Stimulated activated CD8-positive, alpha-beta memory T cell treated with anti-CD3 and anti-CD28 coated beads, Interleukin-12 subunit alpha, Interleukin-12 subunit beta, amount 100 ng/mL, for 24 hours (primary cell): ENCODE results near the gene CASTOR1.

Source experiments
- DNase-seq: peaks from one replicate; pipeline ENCODE4 v3.0.0-alpha.2; 2020; ENCODE audit errors: extremely low read depth

Gene CASTOR1

GRCh38 chr22:30245181-30245984, 43.9 kb downstream of the CASTOR1 start:
- DNase-seq, result no peak

GRCh38 chr22:30244641-30245040, 44.7 kb downstream of the CASTOR1 start:
- no peak for DNase-seq

- DNase-seq, result no peak
These were observed 45.2 kb downstream of the CASTOR1 start for GRCh38 chr22:30244066-30244465.

GRCh38 chr22:30243661-30244060, 45.6 kb downstream of the CASTOR1 start:
- no peak for DNase-seq

- no peak for DNase-seq
These were observed 47.5 kb downstream of the CASTOR1 start for GRCh38 chr22:30241576-30242371.

- DNase-seq, result no peak
These were observed 48.5 kb downstream of the CASTOR1 start for GRCh38 chr22:30240541-30241417.

GRCh38 chr22:30239488-30240405, 49.6 kb downstream of the CASTOR1 start:
- DNase-seq, result no peak

- no peak for DNase-seq
These were observed 50.4 kb downstream of the CASTOR1 start for GRCh38 chr22:30238661-30239487.

- no peak for DNase-seq
These were observed 51.2 kb downstream of the CASTOR1 start for GRCh38 chr22:30238136-30238535.

- DNase-seq, result no peak
These were observed 52.4 kb downstream of the CASTOR1 start for GRCh38 chr22:30236875-30237274.

- DNase-seq, result no peak
These were observed 53.6 kb downstream of the CASTOR1 start for GRCh38 chr22:30235687-30236170.
